Measurements from ENCODE around the gene ELK4. TPM values are rescaled to one million over a fixed set of nuclear protein-coding genes. Genes with fewer than 3 reads are reported as not detected.

The ELK4 gene
- total and polyA plus RNA-seq, 8 donors: 5.7 to 42.7 (median 23.1) TPM

- no peak for ATAC-seq
These were observed 27.8 kb downstream of the ELK4 start for GRCh38 chr1:205604059-205604458.

DNA sequence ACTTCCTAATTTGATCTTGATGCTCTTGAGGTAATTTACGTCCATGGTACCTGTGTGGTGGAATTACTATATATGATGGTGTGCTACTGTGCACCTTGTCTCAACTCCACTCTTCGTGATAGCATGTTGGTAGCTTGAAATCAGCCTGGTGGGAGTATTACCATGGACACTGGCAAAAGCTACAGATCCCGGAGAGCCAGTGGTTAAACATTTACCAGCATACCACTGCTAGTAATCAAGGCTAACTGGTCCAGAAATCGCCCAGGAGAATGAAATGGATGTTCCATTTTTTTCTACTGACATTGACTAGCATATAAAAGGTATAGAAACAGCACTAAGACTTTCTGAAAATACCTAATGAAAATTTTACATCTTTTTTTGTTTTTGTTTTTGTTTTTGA lies 30.6 kb downstream of the ELK4 start:
- ATAC-seq (peak; percentile 53 to 78 (median 72)), FAIRE-seq (no peak), DNase-seq (peak in 1 of 6 donors; percentile 20)
- Histone ChIP-seq H3K4me3 (no peak overlapping the region), H3K27me3 (no peaks in the 10 kb centered on the region), H3K36me3 (no peaks in the 10 kb centered on the region), H3K9me3 (no peaks in the 10 kb centered on the region), H3K27ac (peak overlapping the region in 2 of 4 donors; percentile 42 to 54), H3K4me1 (peaks cover 0 to 14% (median 8%) of the 10 kb centered on the region in 3 donors)
- no peak for TF ChIP-seq CTCF (IDR thresholded peaks at IDR 0.05)
- 27 to 28% methylated on average over 4 of the region's 4 CpGs for WGBS, 2 donors
- intact Hi-C loops (cut with DNase I): no loop called here

More at GRCh38 chr1:205604059-205604458, 27.8 kb downstream of the ELK4 start:
- 93 to 94% methylated on average over 5 of the region's 5 CpGs for WGBS, 2 donors
- no peaks in the 10 kb centered on the region for H3K27me3 ChIP-seq
- FAIRE-seq (no peak), DNase-seq (no peak)
- intact Hi-C loops (cut with DNase I): no loop called here
- no peak overlapping the region for H3K27ac ChIP-seq
- H3K9me3 ChIP-seq: no peaks in the 10 kb centered on the region
- H3K4me1 ChIP-seq: peaks cover 4 to 14% (median 5%) of the 10 kb centered on the region in 3 donors
- no peaks in the 10 kb centered on the region for H3K36me3 ChIP-seq
- no peak overlapping the region for H3K4me3 ChIP-seq
- no peak for TF ChIP-seq CTCF (IDR thresholded peaks at IDR 0.05)

DNA sequence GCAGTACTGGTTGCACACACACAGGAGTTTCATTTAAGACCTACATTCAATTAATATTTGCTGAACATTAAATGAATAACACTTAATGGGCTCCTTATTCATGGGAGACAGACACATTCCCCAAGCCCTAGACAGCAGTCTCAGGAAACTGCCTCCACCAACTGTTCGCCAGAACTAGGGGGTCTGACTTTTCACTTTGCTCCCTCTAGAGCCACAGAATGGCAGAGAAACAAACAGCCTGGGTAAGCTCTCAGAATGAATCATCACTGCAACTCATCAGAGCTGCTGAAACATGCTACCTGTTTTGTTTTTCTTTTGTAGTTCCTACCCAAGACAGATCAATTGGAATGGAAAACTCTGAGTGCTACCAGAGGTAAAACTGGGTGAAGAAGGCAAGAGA lies 31.7 kb downstream of the ELK4 start:
- intact Hi-C loops (cut with DNase I): no loop called here
- Histone ChIP-seq H3K4me3 (no peak overlapping the region), H3K27me3 (no peaks in the 10 kb centered on the region), H3K36me3 (no peaks in the 10 kb centered on the region), H3K4me1 (peaks cover 0 to 14% (median 8%) of the 10 kb centered on the region in 3 donors), H3K9me3 (no peaks in the 10 kb centered on the region), H3K27ac (peak overlapping the region in 2 of 4 donors; percentile 40 to 44)
- DNase-seq (peak in 1 of 6 donors; percentile 1), ATAC-seq (peak in 1 of 4 donors; percentile 49), FAIRE-seq (no peak)
- WGBS, 2 donors: 60 to 81% methylated on average over 1 of the region's 1 CpG
- TF ChIP-seq CTCF (IDR thresholded peaks at IDR 0.05): no peak

DNA sequence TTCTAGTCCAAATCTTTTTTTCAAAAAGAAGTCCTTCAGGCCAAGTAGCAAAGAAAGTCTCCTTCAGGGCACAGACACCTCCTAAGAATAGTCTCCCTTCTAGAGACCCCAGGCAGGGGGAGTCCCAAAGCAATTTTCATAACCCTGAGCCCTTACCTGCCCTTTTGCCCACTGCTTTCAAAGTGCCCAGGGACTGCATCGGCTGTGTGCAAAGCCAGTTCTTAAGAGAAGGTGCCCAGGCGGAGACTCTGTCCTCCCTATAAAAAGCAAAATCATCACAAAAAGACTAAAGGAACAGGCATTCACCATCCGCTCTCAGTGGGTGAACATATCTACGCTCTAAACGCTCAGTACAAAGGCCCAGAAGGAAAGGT lies 32.2 kb downstream of the ELK4 start:
- H3K4me1 ChIP-seq: peaks cover 0 to 14% (median 8%) of the 10 kb centered on the region in 3 donors
- no peak for DNase-seq
- intact Hi-C loops (cut with DNase I): no loop called here
- no peak for FAIRE-seq
- no peak for ATAC-seq
- peak overlapping the region in 2 of 4 donors; percentile 40 to 44 for H3K27ac ChIP-seq
- no peaks in the 10 kb centered on the region for H3K27me3 ChIP-seq
- H3K36me3 ChIP-seq: no peaks in the 10 kb centered on the region
- H3K9me3 ChIP-seq: no peaks in the 10 kb centered on the region
- WGBS, 2 donors: 88 to 89% methylated on average over 5 of the region's 5 CpGs
- no peak for TF ChIP-seq CTCF (IDR thresholded peaks at IDR 0.05)
- no peak overlapping the region for H3K4me3 ChIP-seq

GRCh38 chr1:205598841-205599668 lies 32.8 kb downstream of the ELK4 start:
- no peaks in the 10 kb centered on the region for H3K9me3 ChIP-seq
- H3K4me3 ChIP-seq: no peak overlapping the region
- H3K4me1 ChIP-seq: peaks cover 0 to 14% (median 8%) of the 10 kb centered on the region in 3 donors
- no peaks in the 10 kb centered on the region for H3K36me3 ChIP-seq
- no peaks in the 10 kb centered on the region for H3K27me3 ChIP-seq
- ATAC-seq: peak in 3 of 4 donors; percentile 36 to 56 (median 50)
- intact Hi-C loops (cut with DNase I): no loop called here
- peak overlapping the region in 2 of 4 donors; percentile 40 to 44 for H3K27ac ChIP-seq
- no peak for TF ChIP-seq CTCF (IDR thresholded peaks at IDR 0.05)
- no peak for FAIRE-seq
- 67 to 69% methylated on average over 18 of the region's 18 CpGs for WGBS, 2 donors
- peak in 1 of 6 donors; percentile 23 for DNase-seq
